Measurements from ENCODE around the gene PPP1R13B.

DNA sequence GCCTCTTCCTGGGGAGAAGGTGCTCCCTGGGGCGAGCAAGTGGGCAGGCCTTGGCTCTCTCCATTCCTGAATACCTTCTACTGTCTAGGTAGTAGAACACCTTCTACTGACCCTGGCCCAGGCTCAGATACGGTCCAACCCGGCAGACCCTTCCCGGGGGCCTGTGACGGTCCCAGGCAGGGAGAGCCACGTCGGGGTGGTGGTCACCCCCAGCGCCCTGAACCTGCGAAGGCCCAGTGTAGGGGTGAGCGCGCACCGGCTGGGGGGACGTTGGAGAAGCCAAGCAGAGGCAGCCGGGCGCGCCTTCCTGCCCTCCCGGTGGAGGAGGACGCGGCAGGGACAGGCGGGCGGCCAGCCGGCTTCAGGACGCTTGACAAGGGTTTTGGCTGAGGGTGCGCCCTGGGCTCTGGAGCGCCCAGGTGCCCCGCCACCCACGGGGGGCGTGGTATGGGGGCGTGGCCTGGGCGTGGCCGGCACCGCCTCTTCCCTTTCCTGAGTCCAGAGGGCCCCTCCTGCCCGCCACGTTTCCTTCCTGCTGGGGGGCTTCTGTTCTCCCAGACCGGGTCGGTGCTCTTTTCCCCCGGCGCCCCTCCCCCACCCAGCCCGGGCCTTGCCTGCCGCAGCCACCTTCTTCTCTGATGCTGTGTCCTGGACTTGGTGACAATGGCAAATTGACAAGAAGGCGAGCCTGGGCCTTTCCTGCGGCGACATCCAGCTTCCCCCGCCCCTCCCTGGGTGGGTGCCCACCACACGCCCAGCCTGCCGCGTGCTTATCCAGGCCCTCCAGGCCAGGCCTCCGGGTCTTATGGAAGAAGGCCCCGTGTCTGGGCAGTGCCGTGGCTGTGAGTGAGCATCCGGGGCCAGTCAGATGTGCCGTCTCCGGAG is 24.5 kb upstream of the PPP1R13B start:
- TF ChIP-seq CTCF (IDR thresholded peaks at IDR 0.05; ENCODE audit: poor library complexity) (no peak), EZH2phosphoT487 (IDR thresholded peaks at IDR 0.05; ENCODE audit: low read depth, severe bottlenecking, unreplicated experiment) (no peak)
